IPS-15b (cell line): ENCODE results near the gene AGTPBP1.
"Not testable (repeated sequence)": the region's sequence is repeated elsewhere in the genome, so short reads cannot be mapped to it uniquely, and the experiment has no call there.

Experiments
- H3K27me3 ChIP-seq: one replicate; pipeline ENCODE4 v1.6.1; 2013; ENCODE audit warnings: low read length; ENCODE audit not compliant: control insufficient read depth, insufficient read depth
- H3K36me3 ChIP-seq: one replicate; pipeline ENCODE4 v1.6.1; 2013; ENCODE audit warnings: low read length; ENCODE audit not compliant: control insufficient read depth, insufficient read depth
- H3K4me1 ChIP-seq: one replicate; pipeline ENCODE4 v1.6.1; 2013; ENCODE audit warnings: mild to moderate bottlenecking, low read length; ENCODE audit not compliant: control insufficient read depth, insufficient read depth
- H3K4me3 ChIP-seq: one replicate; pipeline ENCODE4 v1.5.1; 2013; ENCODE audit warnings: low read depth, low read length
- H3K9ac ChIP-seq: one replicate; pipeline ENCODE4 v1.6.1; 2013; ENCODE audit warnings: low read depth, mild to moderate bottlenecking, low read length
- H3K9me3 ChIP-seq: one replicate; pipeline ENCODE4 v1.6.1; 2013; ENCODE audit warnings: mild to moderate bottlenecking, low read length; ENCODE audit not compliant: control insufficient read depth, insufficient read depth

Gene AGTPBP1

GRCh38 chr9:85572917-85573316 lies 168.8 kb downstream of the AGTPBP1 start:
- not testable (repeated sequence) for H3K9ac ChIP-seq, H3K36me3 ChIP-seq, H3K4me1 ChIP-seq, H3K4me3 ChIP-seq, H3K27me3 ChIP-seq, H3K9me3 ChIP-seq

- Histone ChIP-seq H3K27me3 (no peaks in the 10 kb centered on the region), H3K9me3 (no peaks in the 10 kb centered on the region), H3K9ac (no peak overlapping the region), H3K36me3 (no peaks in the 10 kb centered on the region), H3K4me3 (no peak overlapping the region), H3K4me1 (no peaks in the 10 kb centered on the region)
Observed at GRCh38 chr9:85569988-85570387, 171.8 kb downstream of the AGTPBP1 start.

GRCh38 chr9:85559526-85559925 lies 182.2 kb downstream of the AGTPBP1 start:
- Histone ChIP-seq H3K27me3 (no peaks in the 10 kb centered on the region), H3K4me1 (no peaks in the 10 kb centered on the region), H3K9ac (no peak overlapping the region), H3K9me3 (no peaks in the 10 kb centered on the region), H3K4me3 (no peak overlapping the region), H3K36me3 (no peaks in the 10 kb centered on the region)

GRCh38 chr9:85554349-85554748 lies 187.4 kb downstream of the AGTPBP1 start:
- H3K9me3 ChIP-seq, result no peaks in the 10 kb centered on the region
- H3K27me3 ChIP-seq, result no peaks in the 10 kb centered on the region
- no peaks in the 10 kb centered on the region for H3K36me3 ChIP-seq
- no peak overlapping the region for H3K9ac ChIP-seq
- H3K4me3 ChIP-seq, result no peak overlapping the region
- no peaks in the 10 kb centered on the region for H3K4me1 ChIP-seq

- Histone ChIP-seq H3K9me3 (no peaks in the 10 kb centered on the region), H3K27me3 (no peaks in the 10 kb centered on the region), H3K4me3 (no peak overlapping the region), H3K36me3 (no peaks in the 10 kb centered on the region), H3K9ac (no peak overlapping the region), H3K4me1 (no peaks in the 10 kb centered on the region)
Observed at GRCh38 chr9:85553475-85553874, 188.3 kb downstream of the AGTPBP1 start.

GRCh38 chr9:85547599-85547998 lies 194.2 kb downstream of the AGTPBP1 start:
- H3K9me3 ChIP-seq, result no peaks in the 10 kb centered on the region
- no peak overlapping the region for H3K9ac ChIP-seq
- no peak overlapping the region for H3K4me3 ChIP-seq
- peaks cover 6% of the 10 kb centered on the region for H3K4me1 ChIP-seq
- H3K36me3 ChIP-seq, result no peaks in the 10 kb centered on the region
- H3K27me3 ChIP-seq, result no peaks in the 10 kb centered on the region

- Histone ChIP-seq H3K9ac (no peak overlapping the region), H3K4me3 (no peak overlapping the region), H3K4me1 (peaks cover 6% of the 10 kb centered on the region), H3K36me3 (no peaks in the 10 kb centered on the region), H3K27me3 (no peaks in the 10 kb centered on the region), H3K9me3 (no peaks in the 10 kb centered on the region)
Observed at GRCh38 chr9:85543196-85543595, 198.6 kb downstream of the AGTPBP1 start.

- no peak overlapping the region for H3K4me3 ChIP-seq
- H3K9me3 ChIP-seq, result no peaks in the 10 kb centered on the region
- no peaks in the 10 kb centered on the region for H3K36me3 ChIP-seq
- H3K27me3 ChIP-seq, result no peaks in the 10 kb centered on the region
- H3K9ac ChIP-seq, result no peak overlapping the region
- peaks cover 6% of the 10 kb centered on the region for H3K4me1 ChIP-seq
Observed at GRCh38 chr9:85541876-85542275, 199.9 kb downstream of the AGTPBP1 start.

- Histone ChIP-seq H3K9me3 (no peaks in the 10 kb centered on the region), H3K36me3 (no peaks in the 10 kb centered on the region), H3K9ac (no peak overlapping the region), H3K27me3 (no peaks in the 10 kb centered on the region), H3K4me3 (no peak overlapping the region), H3K4me1 (no peaks in the 10 kb centered on the region)
Observed at GRCh38 chr9:85536514-85536913, 205.2 kb downstream of the AGTPBP1 start.

GRCh38 chr9:85536076-85536475 lies 205.7 kb downstream of the AGTPBP1 start:
- no peaks in the 10 kb centered on the region for H3K9me3 ChIP-seq

GRCh38 chr9:85534340-85534739 lies 207.4 kb downstream of the AGTPBP1 start:
- Histone ChIP-seq H3K27me3 (no peaks in the 10 kb centered on the region), H3K4me1 (no peaks in the 10 kb centered on the region), H3K36me3 (no peaks in the 10 kb centered on the region), H3K4me3 (no peak overlapping the region), H3K9me3 (no peaks in the 10 kb centered on the region), H3K9ac (no peak overlapping the region)

More at GRCh38 chr9:85536076-85536475, 205.7 kb downstream of the AGTPBP1 start:
- Histone ChIP-seq H3K36me3 (no peaks in the 10 kb centered on the region), H3K4me3 (no peak overlapping the region), H3K27me3 (no peaks in the 10 kb centered on the region), H3K9ac (no peak overlapping the region), H3K4me1 (no peaks in the 10 kb centered on the region)

- Histone ChIP-seq H3K36me3 (no peaks in the 10 kb centered on the region), H3K9ac (no peak overlapping the region)
Observed at GRCh38 chr9:85533538-85533937, 208.2 kb downstream of the AGTPBP1 start.

GRCh38 chr9:85530721-85531120 lies 211.0 kb downstream of the AGTPBP1 start:
- Histone ChIP-seq H3K9me3 (no peaks in the 10 kb centered on the region), H3K4me3 (no peak overlapping the region), H3K27me3 (peaks cover under 1% of the 10 kb centered on the region), H3K4me1 (no peaks in the 10 kb centered on the region), H3K9ac (no peak overlapping the region), H3K36me3 (no peaks in the 10 kb centered on the region)

More at GRCh38 chr9:85533538-85533937, 208.2 kb downstream of the AGTPBP1 start:
- H3K4me3 ChIP-seq, result no peak overlapping the region
- H3K27me3 ChIP-seq, result no peaks in the 10 kb centered on the region
- H3K4me1 ChIP-seq, result no peaks in the 10 kb centered on the region
- no peaks in the 10 kb centered on the region for H3K9me3 ChIP-seq
